Activated CD4-positive, alpha-beta T cell treated with anti-CD3 and anti-CD28 coated beads, Interleukin-2, Interleukin-4, amounts not matched to agents 100 ng/mL and 50 ng/mL, durations not matched to agents 16 hours and 8 hours (primary cell): Measurements from ENCODE around the gene TMEM40.
"Not testable (repeated sequence)": the region's sequence is repeated elsewhere in the genome, so short reads cannot be mapped to it uniquely, and the experiment has no call there.

Source experiments
- DNase-seq: peaks from one replicate; pipeline ENCODE4 v3.0.0-alpha.2; 2020; ENCODE audit warnings: low spot score

TMEM40 gene, protein sequence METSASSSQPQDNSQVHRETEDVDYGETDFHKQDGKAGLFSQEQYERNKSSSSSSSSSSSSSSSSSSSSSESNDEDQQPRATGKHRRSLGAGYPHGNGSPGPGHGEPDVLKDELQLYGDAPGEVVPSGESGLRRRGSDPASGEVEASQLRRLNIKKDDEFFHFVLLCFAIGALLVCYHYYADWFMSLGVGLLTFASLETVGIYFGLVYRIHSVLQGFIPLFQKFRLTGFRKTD

GRCh38 chr3:12759097-12759679 lies at the start of gene TMEM40:
Gene TMEM40 (minus strand): TSS chr3:12759259. CDS start chr3:12749832, 9,427 bp downstream.
- no peak for DNase-seq

DNA sequence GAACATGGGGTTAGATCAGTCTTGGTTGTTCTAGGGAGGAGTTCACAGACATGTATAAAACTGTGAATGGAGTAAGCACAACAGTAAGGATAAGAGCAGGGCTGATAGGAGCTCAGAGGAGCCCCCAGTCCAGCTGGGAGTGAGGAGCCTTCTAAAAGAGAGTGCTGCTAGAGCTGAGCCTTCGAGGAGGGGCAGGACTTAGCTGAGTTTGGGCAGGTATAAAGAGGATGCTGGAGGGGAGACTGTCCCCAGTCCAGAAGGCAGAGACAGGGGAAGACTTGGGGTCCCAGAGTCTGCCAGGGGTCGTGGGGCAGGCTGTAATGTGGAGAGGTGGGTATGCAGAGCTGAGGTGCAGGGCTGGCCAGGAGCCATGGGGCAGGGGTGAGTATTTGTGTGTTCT lies 49.5 kb upstream of the TMEM40 start:
- DNase-seq: no peak

DNA sequence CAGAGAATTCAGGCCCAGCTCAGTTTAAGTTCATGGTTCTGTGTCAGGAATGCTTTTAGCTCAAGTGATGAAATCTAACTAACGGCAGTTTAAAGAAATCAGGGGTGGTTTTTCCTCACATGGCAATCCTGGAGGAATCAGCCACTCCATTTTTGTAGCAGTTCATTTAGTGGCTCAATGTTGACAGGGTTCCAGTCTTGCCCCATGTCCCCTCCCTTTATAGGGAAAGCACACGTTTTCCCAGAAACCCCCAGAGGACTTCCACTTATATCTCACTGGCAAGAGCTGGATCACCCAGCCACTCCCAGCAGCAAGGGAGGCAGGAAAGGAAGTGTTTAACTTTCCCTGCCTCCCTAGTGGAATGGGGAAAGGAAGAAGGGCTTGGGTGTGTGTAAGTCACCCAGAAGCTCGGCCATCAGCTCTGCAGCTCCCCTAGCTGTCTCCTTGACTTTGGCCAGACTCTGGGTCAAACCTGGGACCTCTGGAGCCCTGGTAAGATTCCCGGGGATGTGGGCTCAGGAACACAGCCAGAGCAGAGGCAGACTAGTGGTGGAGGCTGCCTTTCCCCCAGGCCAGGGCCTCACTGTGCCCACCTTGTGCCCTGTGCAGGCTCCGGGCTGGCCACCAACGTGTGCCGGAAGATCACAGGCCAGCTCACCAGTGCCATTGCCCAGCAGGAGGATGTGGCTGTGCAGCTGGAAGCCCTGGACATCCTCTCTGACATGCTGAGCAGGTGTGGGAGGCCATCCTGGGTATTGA lies 48.7 kb upstream of the TMEM40 start:
- no peak for DNase-seq

GRCh38 chr3:12807066-12807465 lies 48.0 kb upstream of the TMEM40 start:
- DNase-seq: no peak

- no peak for DNase-seq
Measured at GRCh38 chr3:12803371-12803770, 44.3 kb upstream of the TMEM40 start.

DNA sequence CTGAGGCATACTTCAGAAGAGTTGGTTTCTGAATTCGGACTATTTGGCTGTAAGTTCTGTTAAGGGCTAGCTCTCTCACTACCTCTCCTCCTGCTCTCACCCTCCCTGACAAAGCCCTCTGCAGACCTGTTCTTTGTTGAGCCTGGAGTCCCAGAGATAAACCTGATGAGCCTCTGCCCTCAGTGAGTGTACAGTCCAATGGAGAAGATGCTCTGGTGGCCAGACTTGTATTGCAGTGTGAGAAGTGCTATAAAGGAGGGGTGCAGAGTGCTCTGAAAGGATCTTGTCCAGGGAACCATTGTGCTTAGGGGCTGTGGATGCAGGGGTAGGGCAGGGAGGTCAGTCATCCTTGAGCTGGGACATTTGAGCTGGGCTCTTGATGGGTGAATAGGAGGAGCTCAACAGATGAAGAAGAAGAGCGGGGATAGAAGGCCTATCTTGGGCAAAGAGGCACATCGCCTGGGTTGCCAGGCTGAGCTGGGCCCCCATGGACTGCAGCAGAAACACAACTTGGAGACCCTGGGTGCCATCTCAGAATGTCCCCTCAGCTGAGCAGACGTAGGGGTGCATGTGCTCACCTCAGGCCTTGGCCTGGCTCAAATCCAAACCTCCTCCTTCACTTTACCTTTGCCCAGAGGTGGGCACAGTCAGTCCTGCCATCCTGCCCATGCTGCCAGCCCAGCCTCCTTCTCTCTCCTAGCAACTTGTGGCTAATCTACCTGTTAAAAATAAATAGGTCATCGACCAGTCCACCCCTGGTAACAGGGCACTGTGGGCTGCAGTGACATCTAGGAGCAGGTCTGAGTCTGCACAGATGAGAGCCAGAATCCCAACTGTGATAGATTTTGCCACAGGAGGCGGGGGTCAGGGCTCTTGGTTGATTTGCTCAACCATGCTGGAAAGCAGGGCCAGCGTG lies 40.7 kb upstream of the TMEM40 start:
- no peak for DNase-seq

GRCh38 chr3:12798559-12799179 lies 39.6 kb upstream of the TMEM40 start:
- DNase-seq: no peak

GRCh38 chr3:12797892-12798558 lies 39.0 kb upstream of the TMEM40 start:
- DNase-seq: no peak

GRCh38 chr3:12797124-12797891 lies 38.2 kb upstream of the TMEM40 start:
- DNase-seq: no peak

GRCh38 chr3:12796171-12797123 lies 37.4 kb upstream of the TMEM40 start, which contains the start of gene CAND2:
Gene CAND2 (plus strand): TSS chr3:12796680. CDS start chr3:12796721, 41 bp downstream.
- no peak for DNase-seq

DNA sequence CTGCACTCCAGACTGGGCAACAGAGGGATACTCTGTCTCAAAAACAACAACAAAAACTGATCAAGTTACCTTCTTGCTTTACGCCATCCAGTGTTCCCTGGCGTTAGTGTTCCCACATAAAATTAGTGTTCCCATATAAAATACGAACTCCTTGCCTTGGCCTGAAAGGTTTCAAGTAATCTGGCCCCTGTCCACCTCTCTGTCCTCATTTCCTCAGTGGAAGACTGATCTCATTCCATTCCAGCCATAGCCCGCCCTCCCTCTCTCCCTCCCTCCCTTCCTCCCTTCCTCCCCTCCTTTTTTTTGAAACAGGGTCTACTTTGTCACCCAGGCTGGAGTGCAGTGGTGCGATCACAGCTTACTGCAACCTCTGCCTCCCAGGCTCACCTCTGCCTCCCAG lies 34.6 kb upstream of the TMEM40 start:
- no peak for DNase-seq

GRCh38 chr3:12791430-12791829 lies 32.4 kb upstream of the TMEM40 start:
- DNase-seq: no peak

DNA sequence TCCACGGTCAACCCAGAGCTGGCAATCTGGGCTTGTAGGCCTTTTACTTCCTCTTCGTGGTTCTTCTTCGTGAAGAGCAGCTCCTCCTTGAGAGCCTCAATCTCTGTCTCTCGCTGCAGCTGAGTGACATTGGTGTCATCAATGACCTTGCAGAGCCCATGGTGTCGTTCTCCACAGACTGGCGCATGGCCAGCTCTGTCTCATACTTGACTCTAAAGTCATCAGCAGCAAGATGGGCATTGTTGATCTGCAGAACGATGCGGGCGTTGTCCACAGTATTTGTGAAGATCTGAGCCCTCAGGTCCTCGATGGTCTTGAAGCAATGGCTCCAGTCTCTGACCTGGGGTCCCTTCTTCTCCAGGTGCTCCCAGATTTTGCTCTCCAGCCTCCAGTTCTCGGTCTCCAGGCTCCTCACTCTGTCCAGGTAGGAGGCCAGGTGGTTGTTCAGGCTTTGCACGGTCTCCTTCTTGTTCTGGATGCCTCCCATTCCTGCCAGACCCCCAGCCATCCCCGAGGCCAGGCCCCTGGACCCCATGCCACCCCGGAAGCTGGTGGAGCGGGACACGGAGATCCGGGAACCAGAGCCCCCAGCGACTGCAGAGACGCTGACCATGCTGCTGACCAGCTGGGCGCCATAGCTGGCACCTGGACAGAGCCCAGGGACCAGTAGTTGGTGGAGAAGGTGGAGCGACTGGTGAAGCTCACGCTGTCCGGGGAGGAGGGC lies 29.1 kb upstream of the TMEM40 start:
- not testable (repeated sequence) for DNase-seq

GRCh38 chr3:12787346-12787745 lies 28.3 kb upstream of the TMEM40 start:
- peak; percentile 34 for DNase-seq

GRCh38 chr3:12785096-12785495 lies 26.0 kb upstream of the TMEM40 start:
- DNase-seq: no peak

- DNase-seq: no peak
Measured at GRCh38 chr3:12782172-12782815, 23.2 kb upstream of the TMEM40 start.

GRCh38 chr3:12780751-12781150 lies 21.7 kb upstream of the TMEM40 start:
- no peak for DNase-seq

- no peak for DNase-seq
Measured at GRCh38 chr3:12777171-12777570, 18.1 kb upstream of the TMEM40 start.
